HCT116 (cell line): Measurements from ENCODE around the gene BBIP1. TPM values are rescaled to one million over a fixed set of nuclear protein-coding genes. Genes with fewer than 3 reads are reported as not detected.

Experiments
- ATAC-seq: fragments of 200-7000 bp; cut with Tn5 transposase; 2 replicates; pipeline ENCODE4 v1.9.1; 2020; ENCODE audit warnings: mild to moderate bottlenecking, moderate library complexity
- BruUV-seq: library from RNA; stranded (reverse); fragments of 400-500 nt; replicated peaks from 2 replicates; lab custom pipeline; 2021; lab: Mats Ljungman, UMichigan
- CTCF ChIA-PET: fragments of 300-600 bp; sonication (Branson Sonifier 250); formaldehyde crosslinking; loops from one replicate; lab custom pipeline; 2021; ENCODE audit warnings: antibody characterized with exemption; lab: Charles Lee
- POLR2A ChIA-PET: fragments of 300-600, 350-600 bp; sonication (Branson Sonifier 250); formaldehyde crosslinking; loops from one replicate; lab custom pipeline; 2021; ENCODE audit warnings: antibody characterized with exemption; lab: Charles Lee
- RAD21 ChIA-PET, 2 experiments: fragments of 300-600 bp; sonication (Branson Sonifier 250); formaldehyde crosslinking; loops; one replicate each; lab custom pipeline; 2023; ENCODE audit warnings: low total read pairs in 2 of 2; ENCODE audit not compliant: uncharacterized antibody in 2 of 2, unreplicated experiment in 2 of 2, low non-redundant PET in 1 of 2; lab: Charles Lee
- DNase-seq: peaks from one replicate; pipeline ENCODE4 v3.0.0-alpha.2; 2010; ENCODE audit warnings: low read depth, low spot score
- H2AFZ ChIP-seq: fragments of 200-600 bp; shearing (Covaris generic), sonication (generic); 2 replicates; pipeline ENCODE4 v1.6.1; 2017; ENCODE audit warnings: low read depth, mixed run types, mixed read lengths, antibody characterized with exemption, low read length; ENCODE audit not compliant: poor library complexity, severe bottlenecking
- H3K27ac ChIP-seq: 2 replicates; pipeline ENCODE4 v1.5.1; 2012; ENCODE audit warnings: low read depth, low read length
- H3K27me3 ChIP-seq: fragments of 200-600 bp; sonication (generic); 2 replicates; pipeline ENCODE4 v1.6.1; 2016; ENCODE audit warnings: mixed run types, low read length, mixed read lengths; ENCODE audit not compliant: insufficient read depth
- H3K36me3 ChIP-seq, 2 experiments: fragments of 200-500 bp in 1 of 2; fragments of 200-600 bp in 1 of 2; sonication (Bioruptor generic) in 1 of 2; sonication (generic) in 1 of 2; 2 replicates each; pipeline versions ENCODE4 v1.5.1 to v1.6.1; 2014 to 2016; ENCODE audit warnings: low read length in 2 of 2, inconsistent platforms in 1 of 2, mixed read lengths in 1 of 2, mixed run types in 1 of 2; ENCODE audit not compliant: insufficient read depth in 2 of 2, control insufficient read depth in 1 of 2
- H3K4me1 ChIP-seq, 2 experiments: fragments of 200-600 bp in 1 of 2; sonication (generic) in 1 of 2; 2 replicates each; pipeline versions ENCODE4 v1.5.1 to v1.6.1; 2012 to 2017; ENCODE audit warnings: low read length in 2 of 2, inconsistent platforms in 1 of 2, mild to moderate bottlenecking in 1 of 2, mixed read lengths in 1 of 2, mixed run types in 1 of 2, moderate library complexity in 1 of 2; ENCODE audit not compliant: insufficient read depth in 2 of 2, control insufficient read depth in 1 of 2
- H3K4me2 ChIP-seq: fragments of 200-600 bp; sonication (generic); 2 replicates; pipeline ENCODE4 v1.6.1; 2017; ENCODE audit warnings: mixed run types, low read length, mixed read lengths
- H3K4me3 ChIP-seq, 2 experiments: fragments of 200-600 bp in 1 of 2; sonication (generic) in 1 of 2; replicated peaks in 1 of 2; 2 replicates each; pipeline ENCODE4 v1.5.1; 2011 to 2016; ENCODE audit warnings: low read length in 2 of 2, control low read depth in 1 of 2, low read depth in 1 of 2, mild to moderate bottlenecking in 1 of 2, mixed read lengths in 1 of 2, mixed run types in 1 of 2
- H3K79me2 ChIP-seq: fragments of 200-600 bp; sonication (generic); 2 replicates; pipeline ENCODE4 v1.6.1; 2017; ENCODE audit warnings: mild to moderate bottlenecking, mixed run types, low read length, moderate library complexity, mixed read lengths; ENCODE audit not compliant: insufficient read depth
- H3K9ac ChIP-seq: fragments of 200-600 bp; sonication (generic); 2 replicates; pipeline ENCODE4 v1.6.1; 2016; ENCODE audit warnings: low read length, mixed read lengths
- H3K9me2 ChIP-seq: fragments of 200-600 bp; sonication (generic), shearing (Covaris generic); 2 replicates; pipeline ENCODE4 v1.6.1; 2017; ENCODE audit warnings: mixed run types, mild to moderate bottlenecking, moderate library complexity; ENCODE audit not compliant: insufficient read depth
- H3K9me3 ChIP-seq, 2 experiments: fragments of 200-500 bp in 1 of 2; fragments of 200-600 bp in 1 of 2; sonication (Bioruptor generic) in 1 of 2; sonication (generic) in 1 of 2; 2 replicates each; pipeline ENCODE4 v1.6.1; 2014 to 2017; ENCODE audit warnings: low read length in 2 of 2, mixed read lengths in 2 of 2, inconsistent platforms in 1 of 2, low read depth in 1 of 2, mild to moderate bottlenecking in 1 of 2, mixed run types in 1 of 2, moderate library complexity in 1 of 2; ENCODE audit not compliant: control insufficient read depth in 1 of 2, insufficient read depth in 1 of 2
- H4K20me1 ChIP-seq: fragments of 200-600 bp; sonication (generic), shearing (Covaris generic); 2 replicates; pipeline ENCODE4 v1.6.1; 2017; ENCODE audit warnings: mixed run types, mild to moderate bottlenecking, moderate library complexity; ENCODE audit not compliant: insufficient read depth
- CBX3 ChIP-seq: IDR thresholded peaks from 2 replicates; pipeline ENCODE4 v1.6.1; 2012; ENCODE audit warnings: low read depth
- CTCF ChIP-seq, 3 experiments: fragments of 200-600 bp in 1 of 3; sonication (generic) in 1 of 3; IDR thresholded peaks in 2 of 3; conservative IDR thresholded peaks in 1 of 3; 2 replicates each; pipeline ENCODE4 v1.5.1; 2012 to 2017; ENCODE audit warnings: low read depth in 2 of 3, low read length in 2 of 3, antibody characterized with exemption in 1 of 3, borderline replicate concordance in 1 of 3, control low read depth in 1 of 3, mild to moderate bottlenecking in 1 of 3, mixed read lengths in 1 of 3, mixed run types in 1 of 3, moderate library complexity in 1 of 3; ENCODE audit not compliant: insufficient read depth in 1 of 3
- ELF1 ChIP-seq: IDR thresholded peaks from 2 replicates; pipeline ENCODE4 v1.6.1; 2012; ENCODE audit warnings: low read depth, borderline replicate concordance
- POLR2AphosphoS5 ChIP-seq: IDR thresholded peaks from 2 replicates; pipeline ENCODE4 v1.6.1; 2011; ENCODE audit warnings: mild to moderate bottlenecking, low read depth, low read length, moderate library complexity
- intact Hi-C: fragments of 100-400 bp; cut with micrococcal nuclease; formaldehyde crosslinking; loops from 2 replicates; pipeline ENCODE4 v1.10.0; 2022
- total RNA-seq: library from RNA; stranded (reverse); gene quantifications from one replicate; pipeline ENCODE4 v1.2.1, GENCODE V29; 2021; ENCODE audit not compliant: unreplicated experiment

Gene BBIP1
- total RNA-seq, 1 experiment from 2014 or later, result 38.9 TPM

GRCh38 chr10:110923856-110924493, 5.0 kb upstream of the BBIP1 start:
- POLR2A ChIA-PET, result no interaction called here
- no peak overlapping the region for H2AFZ ChIP-seq

More at GRCh38 chr10:110923856-110924493, 5.0 kb upstream of the BBIP1 start:
- intact Hi-C loops, result no loop called here
- H3K27ac ChIP-seq, result no peak overlapping the region
- H3K4me3 ChIP-seq, result no peak overlapping the region
- no peaks in the 10 kb centered on the region for H3K9me3 ChIP-seq
- DNase-seq (no peak), ATAC-seq (no peak)
- peaks cover 86% of the 10 kb centered on the region for H3K79me2 ChIP-seq
- no peak overlapping the region for H3K9ac ChIP-seq
- BruUV-seq, result no TSS peak
- no peaks in the 10 kb centered on the region for H3K36me3 ChIP-seq
- no peaks in the 10 kb centered on the region; the same call in 1 of the 2 replicates for H4K20me1 ChIP-seq
- no peaks in the 10 kb centered on the region for H3K9me2 ChIP-seq
- ChIA-PET RAD21 (no interaction called here), CTCF (no interaction called here)
- H3K4me1 ChIP-seq, result peaks cover 4 to 8% of the 10 kb centered on the region in 2 experiments; a peak in 3 of 4 replicates
- no peaks in the 10 kb centered on the region for H3K27me3 ChIP-seq
- no peak overlapping the region for H3K4me2 ChIP-seq
- no peak for TF ChIP-seq CBX3
- no peak for TF ChIP-seq CTCF (IDR thresholded peaks at IDR 0.05 in 2 of 3, conservative IDR thresholded peaks at IDR 0.05 in 1 of 3; ENCODE audit: borderline replicate concordance in 1 of 3, insufficient read depth in 1 of 3, low read depth in 2 of 3, low read length in 2 of 3)
- TF ChIP-seq ELF1, result no peak
- TF ChIP-seq POLR2AphosphoS5, result no peak
